ENCODE measurements around the gene SLC25A39.
A peak's percentile ranks its signal among the peaks of the same experiment; 100 is the strongest.
"Not testable (repeated sequence)": the region's sequence is repeated elsewhere in the genome, so short reads cannot be mapped to it uniquely, and the experiment has no call there.

SLC25A39 gene

DNA sequence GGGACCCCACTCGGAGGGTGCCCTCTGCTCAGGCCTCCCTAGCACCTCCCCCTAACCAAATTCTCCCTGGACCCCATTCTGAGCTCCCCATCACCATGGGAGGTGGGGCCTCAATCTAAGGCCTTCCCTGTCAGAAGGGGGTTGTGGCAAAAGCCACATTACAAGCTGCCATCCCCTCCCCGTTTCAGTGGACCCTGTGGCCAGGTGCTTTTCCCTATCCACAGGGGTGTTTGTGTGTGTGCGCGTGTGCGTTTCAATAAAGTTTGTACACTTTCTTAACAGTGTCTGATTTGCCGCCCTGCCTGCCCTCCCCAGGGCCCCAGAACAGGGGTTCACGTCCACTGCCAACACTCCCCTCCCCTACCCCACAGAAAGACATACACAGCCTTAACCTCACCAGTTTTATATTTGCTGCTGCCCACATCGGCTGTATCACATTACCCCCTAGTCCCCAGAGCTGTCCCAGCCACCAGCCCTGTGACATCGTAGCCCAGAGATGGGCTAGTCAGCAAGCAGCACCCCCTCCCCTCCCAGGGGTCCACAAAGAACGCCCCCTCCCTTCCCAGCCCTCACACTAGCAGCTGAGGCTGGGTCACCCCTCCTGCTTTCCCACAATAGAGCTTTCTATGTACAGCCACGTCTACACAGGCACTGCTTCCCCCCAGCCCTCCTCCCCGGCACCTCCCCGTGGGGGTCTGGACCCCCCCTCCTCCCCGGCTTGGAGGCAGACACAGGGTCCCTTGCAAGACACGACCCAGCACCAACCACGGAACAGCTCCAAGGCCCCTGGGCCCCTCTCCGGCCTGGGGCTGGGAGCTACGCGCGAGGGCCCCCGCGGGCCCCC lies 28.4 kb upstream of the SLC25A39 start:
- Histone ChIP-seq H3K9me3 (ENCODE audit: insufficient read depth, low read depth, low read length) (no peaks in the 10 kb centered on the region), H3K27me3 (ENCODE audit: insufficient read depth, low read length) (peaks cover 5% of the 10 kb centered on the region; the same call in 1 of the 2 replicates), H3K36me3 (ENCODE audit: insufficient read depth, low read depth, low read length) (peaks cover 9% of the 10 kb centered on the region; the same call in 1 of the 2 replicates), H3K27ac (ENCODE audit: low read length) (no peak overlapping the region), H3K4me3 (ENCODE audit: low read length) (peak overlapping the region; percentile 57; the same call in 1 of the 2 replicates), H3K9ac (ENCODE audit: low read depth, low read length) (peak overlapping the region; percentile 32; the same call in 1 of the 2 replicates), H3K4me1 (ENCODE audit: insufficient read depth, low read length) (no peaks in the 10 kb centered on the region)

- Histone ChIP-seq H3K9me3 (ENCODE audit: insufficient read depth, low read depth, low read length) (no peaks in the 10 kb centered on the region), H3K27ac (ENCODE audit: low read length) (no peak overlapping the region), H3K36me3 (ENCODE audit: insufficient read depth, low read depth, low read length) (peaks cover 9% of the 10 kb centered on the region; the same call in 1 of the 2 replicates), H3K27me3 (ENCODE audit: insufficient read depth, low read length) (peaks cover 5% of the 10 kb centered on the region; the same call in 1 of the 2 replicates), H3K9ac (ENCODE audit: low read depth, low read length) (no peak overlapping the region), H3K4me1 (ENCODE audit: insufficient read depth, low read length) (no peaks in the 10 kb centered on the region), H3K4me3 (ENCODE audit: low read length) (no peak overlapping the region)
Observed at GRCh38 chr17:44351961-44352827, 27.6 kb upstream of the SLC25A39 start.

GRCh38 chr17:44351464-44351863 lies 26.8 kb upstream of the SLC25A39 start:
- Histone ChIP-seq H3K4me1 (ENCODE audit: insufficient read depth, low read length) (no peaks in the 10 kb centered on the region), H3K27ac (ENCODE audit: low read length) (no peak overlapping the region), H3K9ac (ENCODE audit: low read depth, low read length) (no peak overlapping the region), H3K27me3 (ENCODE audit: insufficient read depth, low read length) (peaks cover 5% of the 10 kb centered on the region; the same call in 1 of the 2 replicates), H3K4me3 (ENCODE audit: low read length) (no peak overlapping the region), H3K9me3 (ENCODE audit: insufficient read depth, low read depth, low read length) (no peaks in the 10 kb centered on the region), H3K36me3 (ENCODE audit: insufficient read depth, low read depth, low read length) (peaks cover 9% of the 10 kb centered on the region; the same call in 1 of the 2 replicates)

- Histone ChIP-seq H3K36me3 (ENCODE audit: insufficient read depth, low read depth, low read length) (peaks cover 9% of the 10 kb centered on the region; the same call in 1 of the 2 replicates), H3K27ac (ENCODE audit: low read length) (no peak overlapping the region), H3K9me3 (ENCODE audit: insufficient read depth, low read depth, low read length) (no peaks in the 10 kb centered on the region), H3K9ac (ENCODE audit: low read depth, low read length) (no peak overlapping the region), H3K4me1 (ENCODE audit: insufficient read depth, low read length) (0 out of 2 replicates have a peak, but pooled peaks cover 5% of the 10 kb centered on the region), H3K4me3 (ENCODE audit: low read length) (no peak overlapping the region), H3K27me3 (ENCODE audit: insufficient read depth, low read length) (peaks cover 5% of the 10 kb centered on the region; the same call in 1 of the 2 replicates)
Observed at GRCh38 chr17:44350733-44351226, 26.2 kb upstream of the SLC25A39 start.

GRCh38 chr17:44349553-44350070 lies 25.0 kb upstream of the SLC25A39 start:
- Histone ChIP-seq H3K27me3 (ENCODE audit: insufficient read depth, low read length) (peaks cover 5% of the 10 kb centered on the region; the same call in 1 of the 2 replicates), H3K9me3 (ENCODE audit: insufficient read depth, low read depth, low read length) (no peaks in the 10 kb centered on the region), H3K4me1 (ENCODE audit: insufficient read depth, low read length) (0 out of 2 replicates have a peak, but pooled peaks cover 5% of the 10 kb centered on the region), H3K36me3 (ENCODE audit: insufficient read depth, low read depth, low read length) (peaks cover 9% of the 10 kb centered on the region; the same call in 1 of the 2 replicates), H3K27ac (ENCODE audit: low read length) (no peak overlapping the region), H3K4me3 (ENCODE audit: low read length) (no peak overlapping the region), H3K9ac (ENCODE audit: low read depth, low read length) (no peak overlapping the region)

DNA sequence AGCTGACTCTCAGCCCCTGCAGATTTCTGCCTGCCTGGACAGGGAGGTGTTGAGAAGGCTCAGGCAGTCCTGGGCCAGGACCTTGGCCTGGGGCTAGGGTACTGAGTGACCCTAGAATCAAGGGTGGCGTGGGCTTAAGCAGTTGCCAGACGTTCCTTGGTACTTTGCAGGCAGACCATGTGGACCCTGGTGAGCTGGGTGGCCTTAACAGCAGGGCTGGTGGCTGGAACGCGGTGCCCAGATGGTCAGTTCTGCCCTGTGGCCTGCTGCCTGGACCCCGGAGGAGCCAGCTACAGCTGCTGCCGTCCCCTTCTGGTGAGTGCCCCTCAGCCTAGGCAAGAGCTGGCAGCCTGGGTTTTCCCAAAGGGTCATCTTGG lies 24.4 kb upstream of the SLC25A39 start:
- Histone ChIP-seq H3K27ac (ENCODE audit: low read length) (no peak overlapping the region), H3K9ac (ENCODE audit: low read depth, low read length) (no peak overlapping the region), H3K4me1 (ENCODE audit: insufficient read depth, low read length) (0 out of 2 replicates have a peak, but pooled peaks cover 5% of the 10 kb centered on the region), H3K9me3 (ENCODE audit: insufficient read depth, low read depth, low read length) (no peaks in the 10 kb centered on the region), H3K36me3 (ENCODE audit: insufficient read depth, low read depth, low read length) (peaks cover 9% of the 10 kb centered on the region; the same call in 1 of the 2 replicates), H3K4me3 (ENCODE audit: low read length) (no peak overlapping the region), H3K27me3 (ENCODE audit: insufficient read depth, low read length) (peaks cover 9% of the 10 kb centered on the region)

DNA sequence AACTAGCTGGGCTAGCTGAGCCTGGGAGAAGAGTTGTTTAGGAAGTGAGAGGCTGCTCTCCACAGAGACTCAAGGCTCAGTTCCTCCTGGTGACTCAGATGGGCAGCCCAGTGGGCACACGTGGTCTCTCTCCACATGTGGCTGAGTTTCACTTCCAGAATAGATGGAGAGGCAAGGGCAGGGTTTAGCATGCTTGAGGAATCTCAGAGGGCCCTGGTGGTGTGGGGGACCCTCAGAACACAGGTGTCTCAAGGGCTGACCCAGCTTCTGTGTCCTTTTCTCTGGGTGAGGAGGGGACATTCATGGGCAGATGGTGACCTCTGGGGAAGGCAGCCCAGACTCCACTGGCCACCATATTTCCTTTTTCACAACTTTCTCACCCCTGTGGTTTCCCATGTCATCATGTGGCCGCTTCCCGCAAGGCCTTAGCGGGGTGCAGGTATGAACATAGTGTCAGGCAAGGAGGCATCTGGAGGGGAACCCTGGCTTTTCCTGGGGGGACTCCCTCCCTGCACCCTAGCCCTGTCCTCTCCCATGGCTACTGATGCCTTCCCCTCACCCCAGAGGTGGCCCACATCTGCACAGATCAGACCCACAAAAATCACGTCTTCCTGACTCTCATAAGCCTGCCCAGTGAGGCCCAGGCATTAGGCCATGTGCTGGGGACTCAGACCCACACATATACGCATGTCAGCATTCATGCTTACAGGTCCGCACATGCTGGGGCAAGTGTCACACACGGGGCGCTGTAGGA lies 23.8 kb upstream of the SLC25A39 start:
- H3K4me1 ChIP-seq (ENCODE audit: insufficient read depth, low read length): 0 out of 2 replicates have a peak, but pooled peaks cover 5% of the 10 kb centered on the region
- H3K27me3 ChIP-seq (ENCODE audit: insufficient read depth, low read length): peaks cover 14% of the 10 kb centered on the region
- H3K9me3 ChIP-seq (ENCODE audit: insufficient read depth, low read depth, low read length): no peaks in the 10 kb centered on the region
- peaks cover 9% of the 10 kb centered on the region; the same call in 1 of the 2 replicates for H3K36me3 ChIP-seq (ENCODE audit: insufficient read depth, low read depth, low read length)
- no peak overlapping the region for H3K27ac ChIP-seq (ENCODE audit: low read length)
- H3K4me3 ChIP-seq (ENCODE audit: low read length): no peak overlapping the region
- H3K9ac ChIP-seq (ENCODE audit: low read depth, low read length): no peak overlapping the region

GRCh38 chr17:44347206-44348055 lies 22.8 kb upstream of the SLC25A39 start:
- not testable (repeated sequence) for H3K9ac ChIP-seq (ENCODE audit: low read depth, low read length); H3K36me3 ChIP-seq (ENCODE audit: insufficient read depth, low read depth, low read length); H3K9me3 ChIP-seq (ENCODE audit: insufficient read depth, low read depth, low read length); H3K27ac ChIP-seq (ENCODE audit: low read length); H3K4me1 ChIP-seq (ENCODE audit: insufficient read depth, low read length); H3K4me3 ChIP-seq (ENCODE audit: low read length)
- peaks cover 14% of the 10 kb centered on the region for H3K27me3 ChIP-seq (ENCODE audit: insufficient read depth, low read length)

- H3K27me3 ChIP-seq (ENCODE audit: insufficient read depth, low read length): peaks cover 14% of the 10 kb centered on the region
- H3K36me3 ChIP-seq (ENCODE audit: insufficient read depth, low read depth, low read length): no peaks in the 10 kb centered on the region
- H3K9me3 ChIP-seq (ENCODE audit: insufficient read depth, low read depth, low read length): no peaks in the 10 kb centered on the region
- H3K4me3 ChIP-seq (ENCODE audit: low read length): peak overlapping the region; percentile 92
- H3K27ac ChIP-seq (ENCODE audit: low read length): no peak overlapping the region
- H3K9ac ChIP-seq (ENCODE audit: low read depth, low read length): peak overlapping the region; percentile 80; the same call in 1 of the 2 replicates
- 0 out of 2 replicates have a peak, but pooled peaks cover 5% of the 10 kb centered on the region for H3K4me1 ChIP-seq (ENCODE audit: insufficient read depth, low read length)
Observed at GRCh38 chr17:44346064-44346844, 21.6 kb upstream of the SLC25A39 start.

All from iPS-20b (cell line).